Progenitor cell of endocrine pancreas (in vitro differentiated cells): ENCODE results near the gene FNBP1L. TPM values are rescaled to one million over a fixed set of nuclear protein-coding genes. Genes with fewer than 3 reads are reported as not detected.
A peak's percentile ranks its signal among the peaks of the same experiment; 100 is the strongest.

ENCODE experiments used
- DNase-seq: peaks from one replicate; pipeline ENCODE4 v3.0.0; 2021; ENCODE audit warnings: low spot score; ENCODE audit not compliant: unreplicated experiment
- H3K27ac Mint-ChIP-seq: 2 replicates; pipeline ENCODE4 v1.8.0; 2021; ENCODE audit warnings: mild to moderate bottlenecking, moderate library complexity, mixed read lengths
- H3K27me3 Mint-ChIP-seq: 2 replicates; pipeline ENCODE4 v1.8.0; 2021; ENCODE audit warnings: mixed read lengths
- H3K36me3 Mint-ChIP-seq: 2 replicates; pipeline ENCODE4 v1.8.0; 2022; ENCODE audit warnings: mixed read lengths; ENCODE audit not compliant: insufficient read depth
- H3K4me1 Mint-ChIP-seq: 2 replicates; pipeline ENCODE4 v1.8.0; 2021; ENCODE audit warnings: low read depth, mixed read lengths
- H3K4me3 Mint-ChIP-seq: 2 replicates; pipeline ENCODE4 v1.8.0; 2021; ENCODE audit warnings: low read depth, mild to moderate bottlenecking, moderate library complexity, mixed read lengths
- H3K9me3 Mint-ChIP-seq: 2 replicates; pipeline ENCODE4 v1.8.0; 2021; ENCODE audit warnings: low read depth, mixed read lengths
- CTCF ChIP-seq: fragments of 200-600 bp; sonication (generic); IDR thresholded peaks from one replicate; pipeline ENCODE4 v1.5.0; 2021; ENCODE audit warnings: antibody characterized with exemption, mild to moderate bottlenecking; ENCODE audit not compliant: unreplicated experiment
- total RNA-seq: library from RNA; stranded (reverse); gene quantifications from 2 replicates; pipeline ENCODE4 v1.2.1, GENCODE V29; 2021

FNBP1L gene
- total RNA-seq, 1 donor from 2014 or later = 136 TPM

- Mint-ChIP-seq H3K27me3 (no peaks in the 10 kb centered on the region), H3K4me1 (peaks cover 6% of the 10 kb centered on the region), H3K27ac (peak overlapping the region; percentile 18), H3K36me3 (peaks cover 28% of the 10 kb centered on the region), H3K9me3 (no peaks in the 10 kb centered on the region), H3K4me3 (no peak overlapping the region)
- no peak for DNase-seq
- no peak for TF ChIP-seq CTCF
These were observed 83.3 kb downstream of the FNBP1L start for GRCh38 chr1:93531193-93531592.

GRCh38 chr1:93532780-93533378 lies 85.0 kb downstream of the FNBP1L start:
- Mint-ChIP-seq H3K36me3 (peaks cover 25% of the 10 kb centered on the region), H3K27me3 (no peaks in the 10 kb centered on the region), H3K9me3 (no peaks in the 10 kb centered on the region), H3K4me1 (peaks cover 3% of the 10 kb centered on the region), H3K27ac (no peak overlapping the region), H3K4me3 (no peak overlapping the region)
- DNase-seq = no peak
- TF ChIP-seq CTCF = no peak

GRCh38 chr1:93533677-93534076 lies 85.8 kb downstream of the FNBP1L start:
- peak overlapping the region; percentile 27 for H3K27ac Mint-ChIP-seq
- no peaks in the 10 kb centered on the region for H3K4me1 Mint-ChIP-seq
- H3K27me3 Mint-ChIP-seq = no peaks in the 10 kb centered on the region
- peaks cover 22% of the 10 kb centered on the region for H3K36me3 Mint-ChIP-seq
- no peak for TF ChIP-seq CTCF
- no peaks in the 10 kb centered on the region for H3K9me3 Mint-ChIP-seq
- H3K4me3 Mint-ChIP-seq = no peak overlapping the region
- no peak for DNase-seq

- no peak for TF ChIP-seq CTCF
- H3K27ac Mint-ChIP-seq = peak overlapping the region; percentile 78
These were observed 89.5 kb downstream of the FNBP1L start for GRCh38 chr1:93537396-93537795.

GRCh38 chr1:93537924-93538323 lies 90.0 kb downstream of the FNBP1L start:
- Mint-ChIP-seq H3K4me1 (no peaks in the 10 kb centered on the region), H3K27me3 (no peaks in the 10 kb centered on the region), H3K4me3 (no peak overlapping the region), H3K27ac (no peak overlapping the region), H3K36me3 (peaks cover 16% of the 10 kb centered on the region), H3K9me3 (no peaks in the 10 kb centered on the region)
- DNase-seq = no peak
- TF ChIP-seq CTCF = no peak

More at GRCh38 chr1:93537396-93537795, 89.5 kb downstream of the FNBP1L start:
- no peaks in the 10 kb centered on the region for H3K9me3 Mint-ChIP-seq
- no peak overlapping the region for H3K4me3 Mint-ChIP-seq
- DNase-seq = no peak
- peaks cover 21% of the 10 kb centered on the region for H3K36me3 Mint-ChIP-seq
- H3K27me3 Mint-ChIP-seq = no peaks in the 10 kb centered on the region
- H3K4me1 Mint-ChIP-seq = no peaks in the 10 kb centered on the region
